Hematopoietic multipotent progenitor cell treated with erythropoietin and hydrocortisone succinate and interleukin-3 and kit ligand, for 15 days (in vitro differentiated cells): ENCODE results near the gene MSH5.
"Not testable (repeated sequence)": the region's sequence is repeated elsewhere in the genome, so short reads cannot be mapped to it uniquely, and the experiment has no call there.

ENCODE experiments used
- DNase-seq: peaks from one replicate; pipeline ENCODE4 v3.0.0-alpha.2; 2015; ENCODE audit warnings: low spot score

Gene MSH5

GRCh38 chr6:31805939-31806469 is 66.2 kb downstream of the MSH5 start:
- no peak for DNase-seq

DNA sequence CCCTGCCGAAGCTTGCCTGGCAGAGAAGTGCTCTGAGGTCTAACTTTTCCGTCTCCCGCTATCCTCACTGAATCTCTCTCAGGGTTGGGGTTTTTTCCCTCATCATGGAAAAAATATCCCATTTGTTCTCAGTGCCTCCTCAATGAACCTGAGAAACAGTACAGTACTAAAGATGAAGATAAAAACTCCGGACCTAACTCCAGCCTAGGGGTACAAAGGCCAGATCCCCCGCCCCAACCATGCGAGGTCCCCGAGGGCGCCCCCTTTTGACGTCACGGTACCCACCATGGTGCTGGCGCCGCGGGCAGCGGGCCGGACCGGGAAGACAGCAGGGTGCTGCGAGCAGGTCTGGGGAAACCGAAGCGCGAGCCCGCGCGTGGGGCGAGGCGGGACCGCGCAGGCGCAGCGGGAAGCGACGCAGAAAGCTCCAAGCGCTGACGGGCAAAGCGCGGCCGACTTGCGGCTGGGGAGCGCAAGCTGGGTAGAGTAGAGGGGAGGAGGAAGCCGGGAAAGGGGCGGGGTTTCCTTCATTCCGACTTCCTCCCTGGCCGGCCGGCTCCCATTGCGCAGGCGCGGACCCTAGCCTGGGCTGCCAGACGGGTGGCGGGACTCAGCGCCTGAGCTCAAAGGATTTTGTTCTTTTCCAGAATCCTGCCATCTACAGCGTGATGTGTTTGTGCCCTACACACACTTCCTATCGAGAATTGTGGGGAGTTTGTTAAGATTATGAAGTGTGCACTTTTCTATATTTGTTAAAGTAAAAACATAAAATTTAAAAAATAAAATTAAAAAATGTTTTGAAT is 66.9 kb downstream of the MSH5 start, which contains the start of gene LSM2:
Gene LSM2, minus strand, starts transcription at position 497 of the 803 bp plus-strand sequence. Its CDS starts 209 bp downstream, at position 288.
- peak; percentile 97 for DNase-seq

GRCh38 chr6:31808599-31808998 is 68.8 kb downstream of the MSH5 start:
- not testable (repeated sequence) for DNase-seq

DNA sequence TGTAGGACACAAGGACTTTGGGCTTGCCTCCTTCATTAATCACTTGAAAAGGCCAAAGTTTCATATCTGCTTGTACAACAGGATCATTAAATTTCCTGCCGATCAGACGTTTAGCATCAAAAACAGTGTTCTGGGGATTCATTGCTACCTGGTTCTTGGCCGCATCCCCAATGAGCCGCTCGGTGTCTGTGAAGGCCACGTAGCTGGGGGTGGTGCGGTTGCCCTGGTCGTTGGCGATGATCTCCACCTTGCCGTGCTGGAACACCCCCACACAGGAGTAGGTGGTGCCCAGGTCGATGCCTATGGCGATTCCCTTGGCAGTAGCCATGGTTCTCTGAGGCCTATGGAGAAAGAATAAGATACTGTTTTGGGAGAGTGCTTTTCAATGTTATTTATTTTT is 71.8 kb downstream of the MSH5 start:
- no peak for DNase-seq
